GM19455 (cell line): ENCODE results near the gene PPP6R3.
"Not testable (repeated sequence)": the region's sequence is repeated elsewhere in the genome, so short reads cannot be mapped to it uniquely, and the experiment has no call there.

ENCODE experiments used
- ATAC-seq: cut with Tn5 transposase; IDR thresholded peaks from one replicate; pipeline ENCODE4 v1.9.1; 2021; ENCODE audit not compliant: unreplicated experiment

Gene PPP6R3

GRCh38 chr11:68460741-68461574 is at the start of gene PPP6R3:
Gene PPP6R3, plus strand, starts transcription at chr11:68460752. Its CDS starts 76,913 bp downstream, at chr11:68537665.
- ATAC-seq, result peak; percentile 38

GRCh38 chr11:68411501-68411991 is 49.0 kb upstream of the PPP6R3 start:
- ATAC-seq, result no peak

GRCh38 chr11:68412593-68413475 is 47.7 kb upstream of the PPP6R3 start:
- no peak for ATAC-seq

- no peak for ATAC-seq
Measured at GRCh38 chr11:68413591-68413999, 47.0 kb upstream of the PPP6R3 start.

GRCh38 chr11:68414496-68415221 is 45.9 kb upstream of the PPP6R3 start:
- ATAC-seq, result no peak

GRCh38 chr11:68416070-68416578 is 44.4 kb upstream of the PPP6R3 start:
- no peak for ATAC-seq

GRCh38 chr11:68418648-68419047 is 41.9 kb upstream of the PPP6R3 start:
- ATAC-seq, result no peak

- ATAC-seq, result no peak
Measured at GRCh38 chr11:68420171-68420570, 40.4 kb upstream of the PPP6R3 start.

GRCh38 chr11:68423481-68423880 is 37.1 kb upstream of the PPP6R3 start:
- ATAC-seq, result no peak

- no peak for ATAC-seq
Measured at GRCh38 chr11:68424101-68424632, 36.4 kb upstream of the PPP6R3 start.

GRCh38 chr11:68424981-68425865 is 35.3 kb upstream of the PPP6R3 start:
- ATAC-seq, result no peak

GRCh38 chr11:68425866-68426380 is 34.6 kb upstream of the PPP6R3 start:
- no peak for ATAC-seq

GRCh38 chr11:68429661-68430060 is 30.9 kb upstream of the PPP6R3 start:
- ATAC-seq, result no peak

- no peak for ATAC-seq
Measured at GRCh38 chr11:68430384-68430783, 30.2 kb upstream of the PPP6R3 start.

GRCh38 chr11:68430801-68431200 is 29.8 kb upstream of the PPP6R3 start:
- no peak for ATAC-seq

GRCh38 chr11:68431984-68432645 is 28.4 kb upstream of the PPP6R3 start:
- ATAC-seq, result no peak

GRCh38 chr11:68432874-68433273 is 27.7 kb upstream of the PPP6R3 start:
- no peak for ATAC-seq

GRCh38 chr11:68433541-68433940 is 27.0 kb upstream of the PPP6R3 start:
- no peak for ATAC-seq

- not testable (repeated sequence) for ATAC-seq
Measured at GRCh38 chr11:68434159-68434558, 26.4 kb upstream of the PPP6R3 start.
